Mucosa of stomach (tissue), 1 donor: Measurements from ENCODE around the gene TBCD.
"Not testable (repeated sequence)": the region's sequence is repeated elsewhere in the genome, so short reads cannot be mapped to it uniquely, and the experiment has no call there.

ENCODE experiments used
- H3K27me3 ChIP-seq: one replicate; pipeline ENCODE4 v1.7.0; 2013; ENCODE audit warnings: mild to moderate bottlenecking, low read length; ENCODE audit not compliant: control insufficient read depth, insufficient read depth
- H3K36me3 ChIP-seq: one replicate; pipeline ENCODE4 v1.7.0; 2013; ENCODE audit warnings: low read length; ENCODE audit not compliant: control insufficient read depth, insufficient read depth
- H3K4me1 ChIP-seq: one replicate; pipeline ENCODE4 v1.7.0; 2013; ENCODE audit warnings: mild to moderate bottlenecking, low read length; ENCODE audit not compliant: control insufficient read depth, insufficient read depth
- H3K4me3 ChIP-seq: one replicate; pipeline ENCODE4 v1.7.0; 2013; ENCODE audit warnings: low read length
- H3K9ac ChIP-seq: one replicate; pipeline ENCODE4 v1.7.0; 2013; ENCODE audit warnings: mild to moderate bottlenecking, low read length, moderate library complexity
- H3K9me3 ChIP-seq: one replicate; pipeline ENCODE4 v1.7.0; 2013; ENCODE audit warnings: mild to moderate bottlenecking, low read length, moderate library complexity; ENCODE audit not compliant: control insufficient read depth
- donor health status: Pancreatic carcinoma.

Gene TBCD

GRCh38 chr17:82962163-82962720 lies 210.4 kb downstream of the TBCD start:
- peaks cover 9% of the 10 kb centered on the region for H3K4me1 ChIP-seq
- H3K9ac ChIP-seq = no peak overlapping the region

DNA sequence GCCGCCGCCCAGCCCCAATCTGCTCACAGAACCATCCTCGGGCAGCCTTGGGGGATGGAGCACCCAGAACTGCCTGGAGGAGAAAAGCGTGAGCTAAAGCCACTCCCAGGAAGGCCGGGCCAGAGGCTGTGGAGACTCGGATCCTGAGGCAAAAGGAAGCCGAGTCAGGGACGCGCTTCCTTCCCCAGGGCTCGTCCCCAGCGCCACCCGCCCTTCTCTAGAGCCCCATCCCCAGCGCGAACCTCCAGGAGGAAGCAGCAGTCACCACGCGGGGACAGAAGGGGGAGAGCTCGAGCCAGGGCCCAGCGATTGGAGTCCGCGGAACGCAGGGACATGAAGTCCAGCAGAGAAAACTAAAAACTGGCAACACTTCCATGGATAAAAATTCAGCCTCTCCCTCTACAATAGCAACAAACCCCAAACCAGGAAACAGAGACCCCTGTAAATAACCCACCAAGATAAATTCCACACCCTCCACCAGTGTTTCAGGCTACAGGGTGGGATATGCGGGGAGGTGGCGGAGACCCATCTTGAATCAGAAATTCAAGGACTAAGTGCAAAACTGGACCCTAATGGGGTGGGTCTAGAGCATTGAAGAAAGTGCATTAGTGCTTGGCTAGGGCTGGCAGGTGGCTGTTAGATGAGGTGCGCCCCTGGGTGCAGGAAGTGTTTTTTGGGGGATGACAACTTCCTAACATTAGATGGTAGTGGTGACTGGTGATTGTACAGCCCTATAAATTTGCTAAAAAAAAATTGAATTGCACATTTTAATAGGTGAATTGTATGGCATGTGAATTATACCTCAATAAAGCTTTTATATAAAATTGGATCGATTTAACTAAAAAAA lies 211.5 kb downstream of the TBCD start:
- H3K36me3 ChIP-seq = no peaks in the 10 kb centered on the region
- H3K9ac ChIP-seq = no peak overlapping the region
- no peak overlapping the region for H3K4me3 ChIP-seq
- H3K4me1 ChIP-seq = peaks cover 9% of the 10 kb centered on the region
- H3K27me3 ChIP-seq = no peaks in the 10 kb centered on the region
- H3K9me3 ChIP-seq = no peaks in the 10 kb centered on the region

More at GRCh38 chr17:82962163-82962720, 210.4 kb downstream of the TBCD start:
- Histone ChIP-seq H3K4me3 (no peak overlapping the region), H3K27me3 (no peaks in the 10 kb centered on the region), H3K9me3 (no peaks in the 10 kb centered on the region), H3K36me3 (no peaks in the 10 kb centered on the region)

DNA sequence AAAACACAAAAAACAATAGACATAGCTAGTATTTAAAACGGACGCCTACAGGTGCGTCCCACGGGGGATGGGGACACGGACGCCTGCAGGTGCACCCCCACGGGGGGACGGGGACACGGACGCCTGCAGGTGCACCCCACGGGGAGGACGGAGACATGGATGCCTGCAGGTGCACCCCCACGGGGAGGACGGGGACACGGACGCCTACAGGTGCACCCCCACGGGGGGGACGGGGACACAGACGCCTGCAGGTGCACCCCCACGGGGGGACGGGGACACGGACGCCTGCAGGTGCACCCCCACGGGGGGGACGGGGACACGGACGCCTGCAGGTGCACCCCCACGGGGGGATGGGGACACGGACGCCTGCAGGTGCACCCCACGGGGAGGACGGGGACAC lies 212.6 kb downstream of the TBCD start:
- H3K4me1 ChIP-seq, H3K27me3 ChIP-seq, H3K4me3 ChIP-seq, H3K9me3 ChIP-seq, H3K36me3 ChIP-seq, H3K9ac ChIP-seq: not testable (repeated sequence)

DNA sequence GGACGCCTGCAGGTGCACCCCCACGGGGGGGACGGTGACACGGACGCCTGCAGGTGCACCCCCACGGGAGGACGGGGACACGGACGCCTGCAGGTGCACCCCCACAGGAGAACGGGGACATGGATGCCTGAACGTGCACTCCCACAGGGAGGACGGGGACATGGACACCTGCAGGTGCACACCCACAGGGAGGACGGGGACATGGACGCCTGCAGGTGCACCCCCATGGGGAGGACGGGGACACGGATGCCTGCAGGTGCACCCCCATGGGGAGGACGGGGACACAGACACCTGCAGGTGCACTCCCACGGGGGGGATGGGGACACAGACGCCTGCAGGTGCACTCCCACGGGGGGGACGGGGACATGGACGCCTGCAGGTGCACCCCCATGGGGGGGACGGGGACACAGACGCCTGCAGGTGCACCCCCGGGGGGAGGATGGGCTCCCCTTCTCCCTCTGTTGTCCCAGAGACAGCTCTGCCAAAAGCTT lies 213.0 kb downstream of the TBCD start:
- H3K36me3 ChIP-seq = no peaks in the 10 kb centered on the region
- no peaks in the 10 kb centered on the region for H3K9me3 ChIP-seq
- no peak overlapping the region for H3K4me3 ChIP-seq
- no peak overlapping the region for H3K9ac ChIP-seq
- no peaks in the 10 kb centered on the region for H3K27me3 ChIP-seq
- peaks cover 9% of the 10 kb centered on the region for H3K4me1 ChIP-seq

DNA sequence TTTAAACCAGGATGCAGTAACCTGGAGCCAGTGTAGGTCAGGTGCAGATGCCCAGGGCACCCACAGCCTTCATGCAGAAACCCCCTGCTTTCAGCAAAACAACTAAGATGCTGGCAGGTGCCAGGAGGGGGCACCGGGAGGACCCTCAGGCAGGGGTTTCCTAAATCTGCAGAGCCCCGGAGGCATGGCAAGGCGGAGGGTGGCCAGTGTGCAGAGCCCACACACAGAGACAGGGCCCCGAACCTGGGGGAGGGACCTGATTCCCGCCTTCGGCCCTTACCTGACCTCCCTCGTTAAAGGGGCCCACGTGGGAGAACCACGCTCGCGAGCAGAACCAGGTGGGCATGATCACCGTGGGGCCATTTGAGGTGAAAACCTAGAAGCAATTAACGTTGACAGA lies 213.5 kb downstream of the TBCD start:
- Histone ChIP-seq H3K9me3 (no peaks in the 10 kb centered on the region), H3K27me3 (no peaks in the 10 kb centered on the region), H3K36me3 (no peaks in the 10 kb centered on the region), H3K4me3 (no peak overlapping the region), H3K9ac (no peak overlapping the region), H3K4me1 (peaks cover 9% of the 10 kb centered on the region)

DNA sequence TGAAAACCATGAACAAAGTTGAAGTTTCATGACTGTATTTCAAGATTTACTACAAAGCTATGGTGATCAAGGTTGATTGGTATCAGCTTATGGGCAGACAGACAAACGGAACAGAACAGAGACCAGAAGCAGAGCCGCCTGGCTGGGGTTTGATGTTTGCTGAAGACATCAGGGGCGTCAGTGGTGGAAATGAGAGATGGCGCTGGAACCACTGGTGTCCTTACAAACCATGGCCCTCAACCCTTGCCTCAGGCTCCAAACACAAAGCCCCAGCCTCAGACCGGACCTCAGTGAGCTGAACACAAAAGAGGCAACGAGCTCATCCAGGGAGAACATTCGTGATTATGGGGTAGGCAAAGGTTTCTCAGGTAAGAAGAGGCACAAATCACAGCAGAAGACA lies 214.6 kb downstream of the TBCD start:
- no peaks in the 10 kb centered on the region for H3K9me3 ChIP-seq
- peaks cover 9% of the 10 kb centered on the region for H3K4me1 ChIP-seq
- no peaks in the 10 kb centered on the region for H3K27me3 ChIP-seq
- H3K9ac ChIP-seq = no peak overlapping the region
- H3K36me3 ChIP-seq = no peaks in the 10 kb centered on the region
- H3K4me3 ChIP-seq = no peak overlapping the region

- Histone ChIP-seq H3K4me3 (no peak overlapping the region), H3K4me1 (peaks cover 9% of the 10 kb centered on the region), H3K9ac (no peak overlapping the region), H3K36me3 (no peaks in the 10 kb centered on the region), H3K27me3 (no peaks in the 10 kb centered on the region), H3K9me3 (no peaks in the 10 kb centered on the region)
Observed at GRCh38 chr17:82967268-82968032, 215.6 kb downstream of the TBCD start.

GRCh38 chr17:82968033-82968841 lies 216.4 kb downstream of the TBCD start:
- H3K27me3 ChIP-seq, H3K9me3 ChIP-seq, H3K9ac ChIP-seq, H3K4me3 ChIP-seq, H3K36me3 ChIP-seq, H3K4me1 ChIP-seq: not testable (repeated sequence)

DNA sequence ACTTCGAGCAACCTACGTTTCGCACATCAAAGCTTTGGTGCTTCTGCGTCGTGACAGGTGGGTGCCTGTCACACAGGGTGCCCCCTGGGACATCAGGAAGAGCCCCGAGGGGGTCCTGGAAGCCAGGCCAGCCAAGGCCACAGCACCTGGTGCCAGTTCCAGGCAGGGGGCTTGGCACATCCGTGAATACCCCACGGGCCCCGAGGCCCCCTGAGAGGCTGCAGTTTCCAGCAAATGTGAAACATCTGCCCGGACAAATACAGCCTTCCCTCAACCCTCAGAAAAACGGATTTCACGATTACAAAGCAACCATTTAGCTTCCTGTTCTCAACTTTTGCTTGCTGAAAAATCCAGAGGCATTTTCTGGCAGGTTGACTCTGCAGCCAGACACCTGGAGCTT lies 218.2 kb downstream of the TBCD start:
- no peak overlapping the region for H3K4me3 ChIP-seq
- no peak overlapping the region for H3K9ac ChIP-seq
- H3K36me3 ChIP-seq = no peaks in the 10 kb centered on the region
- H3K9me3 ChIP-seq = no peaks in the 10 kb centered on the region
- H3K27me3 ChIP-seq = no peaks in the 10 kb centered on the region
- H3K4me1 ChIP-seq = no peaks in the 10 kb centered on the region

DNA sequence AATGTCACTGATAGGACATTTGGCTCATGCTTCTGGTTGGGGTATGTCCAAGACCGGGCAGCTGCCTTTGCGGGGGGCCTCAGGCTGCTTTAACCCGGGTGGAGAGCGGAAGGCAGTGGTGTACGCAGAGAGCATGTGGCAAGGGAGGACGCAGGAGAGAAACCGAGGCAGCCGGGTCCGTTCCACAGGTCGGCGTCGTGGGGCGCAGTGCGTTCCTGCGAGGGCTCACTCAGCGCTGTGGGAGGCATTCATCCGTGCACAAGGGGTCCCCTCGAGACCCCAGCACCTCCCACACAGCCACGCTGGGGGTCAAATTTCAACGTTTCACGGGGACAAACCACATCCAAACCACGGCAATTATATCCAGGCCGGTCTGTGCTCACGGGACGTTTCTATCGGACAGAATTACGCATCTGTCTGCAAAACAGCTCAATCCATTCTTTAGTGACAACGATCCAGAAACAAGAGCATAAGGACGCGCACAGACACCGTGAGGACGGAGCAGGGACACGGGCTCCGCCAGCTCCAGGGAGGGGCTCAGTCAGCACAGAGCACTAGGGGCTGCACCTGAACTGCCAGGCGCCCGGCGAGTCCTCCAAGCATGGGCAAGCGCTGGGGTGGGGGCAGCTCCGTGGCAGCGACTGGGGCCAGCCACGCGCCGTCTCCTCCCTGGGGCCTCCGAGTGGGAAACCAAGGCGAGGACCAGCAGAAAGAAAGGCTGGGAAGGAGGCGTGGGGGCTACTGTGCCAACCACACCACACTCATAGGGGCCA lies 219.1 kb downstream of the TBCD start:
- Histone ChIP-seq H3K4me1 (no peaks in the 10 kb centered on the region), H3K4me3 (no peak overlapping the region), H3K9ac (no peak overlapping the region), H3K36me3 (no peaks in the 10 kb centered on the region), H3K9me3 (no peaks in the 10 kb centered on the region), H3K27me3 (no peaks in the 10 kb centered on the region)

DNA sequence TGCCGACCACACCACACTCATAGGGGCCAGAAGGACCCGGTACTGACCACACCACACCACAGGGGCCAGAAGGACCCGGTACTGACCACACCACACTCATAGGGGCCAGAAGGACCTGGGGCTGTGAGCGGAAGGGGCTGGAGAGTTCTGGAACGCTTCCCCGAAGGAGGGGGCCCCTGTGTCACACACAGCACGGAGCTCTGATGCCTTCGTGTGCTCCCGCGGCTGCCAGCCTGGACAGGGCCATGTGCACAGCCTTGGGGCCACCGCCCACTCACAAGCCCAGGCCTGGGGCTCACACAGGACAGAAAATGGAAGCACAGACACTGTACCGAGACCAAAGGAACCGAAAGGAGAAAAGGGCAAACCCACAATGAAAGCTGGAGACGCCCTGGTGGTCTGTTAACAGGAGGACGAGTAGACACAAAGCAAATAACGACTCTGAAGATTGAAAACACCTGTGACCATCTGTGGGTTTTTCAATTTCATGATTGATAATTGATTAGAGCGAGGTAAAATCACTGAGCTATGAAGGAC lies 221.0 kb downstream of the TBCD start:
- Histone ChIP-seq H3K36me3 (no peaks in the 10 kb centered on the region), H3K9ac (no peak overlapping the region), H3K4me3 (no peak overlapping the region), H3K27me3 (no peaks in the 10 kb centered on the region), H3K9me3 (no peaks in the 10 kb centered on the region), H3K4me1 (no peaks in the 10 kb centered on the region)
